NCI-H69 (cell line): Measurements from ENCODE around the gene TEX54.
"Not testable (repeated sequence)": the region's sequence is repeated elsewhere in the genome, so short reads cannot be mapped to it uniquely, and the experiment has no call there.

Experiments
- DNase-seq: peaks from one replicate; lab custom pipeline; 2025; lab: John Stamatoyannopoulos, UW

Gene TEX54

DNA sequence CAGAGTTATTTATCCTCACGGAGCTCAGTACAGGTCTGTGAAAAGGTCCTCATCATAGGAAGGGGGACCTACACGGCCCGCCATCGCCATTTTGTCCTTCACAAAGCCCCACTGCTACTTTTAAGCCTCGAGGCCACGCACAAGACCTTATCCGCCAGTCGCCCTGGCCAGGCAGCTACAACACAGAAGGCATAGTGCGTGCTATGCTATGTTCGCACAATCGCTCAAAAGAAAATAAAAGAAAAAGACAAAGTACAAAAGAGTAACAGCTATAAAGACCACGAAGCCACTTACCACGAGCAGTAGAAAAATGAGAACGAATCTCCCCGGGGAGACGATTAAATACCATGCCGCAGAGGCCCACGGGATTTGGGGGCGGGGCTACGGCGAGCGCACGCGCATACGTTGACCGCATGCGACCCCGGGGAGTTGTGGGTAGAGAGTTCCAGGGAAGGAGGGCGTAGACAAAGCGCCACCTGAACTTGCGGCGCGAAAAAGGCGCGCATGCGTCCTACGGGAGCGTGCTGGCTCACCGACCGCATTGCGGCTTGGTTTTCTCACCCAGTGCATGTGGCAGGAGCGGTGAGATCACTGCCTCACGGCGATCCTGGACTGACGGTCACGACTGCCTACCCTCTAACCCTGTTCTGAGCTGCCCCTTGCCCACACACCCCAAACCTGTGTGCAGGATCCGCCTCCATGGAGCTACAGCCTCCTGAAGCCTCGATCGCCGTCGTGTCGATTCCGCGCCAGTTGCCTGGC is 23.1 kb upstream of the TEX54 start:
- DNase-seq: peak; percentile 99

DNA sequence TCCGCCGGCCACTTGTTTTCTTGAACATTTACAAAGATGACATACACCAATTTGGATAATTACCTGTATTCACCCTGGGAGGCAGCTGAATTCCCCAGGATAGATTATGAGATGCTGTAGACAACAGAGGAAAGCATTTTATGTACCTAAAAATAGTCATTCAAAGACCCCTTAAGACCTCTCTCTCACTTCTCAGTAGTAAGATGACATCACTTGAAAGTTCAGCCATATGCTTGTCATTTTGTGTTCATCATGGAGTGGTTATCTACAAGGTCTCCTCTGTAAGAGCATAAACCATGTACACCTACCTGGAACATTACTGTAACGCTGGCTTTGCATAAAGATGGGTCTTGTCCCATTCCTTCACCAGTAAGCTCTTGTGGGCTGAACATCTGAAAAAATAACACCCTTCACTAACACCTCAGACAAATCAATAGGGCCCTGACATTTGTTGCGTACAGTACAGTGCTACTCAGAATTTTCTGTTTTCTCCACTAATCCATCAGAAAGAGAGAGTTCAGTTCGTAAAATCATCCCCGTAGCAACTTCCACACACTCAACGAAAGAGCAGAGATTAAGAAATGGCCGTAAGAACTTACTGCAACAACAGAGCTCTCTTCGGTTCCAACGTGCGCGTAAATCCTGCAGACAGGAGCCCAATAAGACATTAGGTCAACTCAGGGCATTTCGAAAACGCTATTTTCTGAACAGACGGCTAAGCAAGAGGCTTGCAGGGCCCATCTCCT is 22.4 kb upstream of the TEX54 start:
- peak; percentile 34 for DNase-seq

DNA sequence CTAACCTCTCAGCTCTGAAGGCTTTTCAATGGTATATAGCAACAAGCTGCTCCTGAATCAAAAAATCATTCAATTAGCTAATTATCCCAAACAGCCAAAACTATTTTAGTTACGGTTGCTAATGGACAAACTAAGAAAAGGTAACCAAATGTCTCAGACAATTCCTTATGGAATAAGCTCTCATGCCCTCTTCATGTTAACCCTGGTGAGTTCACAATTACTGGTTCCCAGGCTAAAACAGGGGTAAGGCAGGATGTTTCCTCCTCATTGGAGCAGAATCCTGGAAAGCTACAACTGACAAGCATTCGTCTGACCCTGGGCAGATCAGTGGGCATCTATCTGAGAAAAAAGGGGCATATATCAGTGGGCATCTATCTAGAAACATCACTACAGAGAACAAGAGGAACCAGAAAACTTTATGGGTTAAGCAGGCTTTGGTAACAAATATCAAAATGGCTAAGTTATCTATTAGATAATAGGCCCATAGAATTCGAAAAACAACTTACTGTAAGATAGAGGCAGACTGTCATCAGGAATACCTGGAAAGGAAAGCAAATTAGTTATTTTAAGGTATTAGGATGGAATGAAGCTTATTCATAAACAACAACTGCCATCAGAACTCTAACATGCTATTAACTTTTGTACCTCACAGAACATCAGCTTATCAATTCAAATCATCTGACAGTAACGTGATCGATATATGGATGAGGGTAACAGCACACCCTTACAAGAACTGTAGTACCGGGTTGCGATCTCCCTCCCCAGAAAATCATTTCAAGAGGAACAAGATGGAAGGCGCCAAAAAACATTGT is 21.6 kb upstream of the TEX54 start:
- no peak for DNase-seq

DNA sequence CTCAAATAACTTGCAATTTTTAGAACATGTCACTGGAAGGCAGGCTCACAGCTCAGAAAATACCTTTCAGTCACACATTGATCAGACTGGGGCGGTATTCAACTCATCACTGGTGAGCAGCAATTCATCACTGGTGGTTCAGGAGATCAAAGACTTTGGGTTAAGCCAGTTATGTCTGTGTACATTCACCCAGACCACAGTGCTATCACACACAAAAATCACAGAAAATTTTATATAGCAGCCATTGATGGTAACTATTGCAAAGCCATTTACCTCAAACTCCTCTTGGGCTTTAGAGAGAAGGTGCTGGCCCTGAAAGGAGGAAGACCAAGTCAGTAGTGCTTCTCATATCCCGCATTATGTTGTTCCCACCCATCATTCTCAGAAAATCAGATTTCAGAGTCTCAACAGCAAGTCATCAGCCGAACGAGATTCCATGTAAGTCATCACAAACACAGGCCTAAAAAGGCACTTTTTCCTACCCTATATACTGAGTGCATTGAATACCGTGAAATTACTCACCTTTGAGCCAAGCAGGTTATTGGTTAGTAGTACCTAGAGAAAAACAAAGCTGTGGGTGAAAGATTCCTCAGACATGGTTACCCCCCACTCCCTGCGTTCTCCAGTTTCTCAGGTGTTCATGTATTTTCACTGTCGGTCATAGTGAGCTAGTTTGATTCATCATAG is 20.8 kb upstream of the TEX54 start:
- no peak for DNase-seq

DNA sequence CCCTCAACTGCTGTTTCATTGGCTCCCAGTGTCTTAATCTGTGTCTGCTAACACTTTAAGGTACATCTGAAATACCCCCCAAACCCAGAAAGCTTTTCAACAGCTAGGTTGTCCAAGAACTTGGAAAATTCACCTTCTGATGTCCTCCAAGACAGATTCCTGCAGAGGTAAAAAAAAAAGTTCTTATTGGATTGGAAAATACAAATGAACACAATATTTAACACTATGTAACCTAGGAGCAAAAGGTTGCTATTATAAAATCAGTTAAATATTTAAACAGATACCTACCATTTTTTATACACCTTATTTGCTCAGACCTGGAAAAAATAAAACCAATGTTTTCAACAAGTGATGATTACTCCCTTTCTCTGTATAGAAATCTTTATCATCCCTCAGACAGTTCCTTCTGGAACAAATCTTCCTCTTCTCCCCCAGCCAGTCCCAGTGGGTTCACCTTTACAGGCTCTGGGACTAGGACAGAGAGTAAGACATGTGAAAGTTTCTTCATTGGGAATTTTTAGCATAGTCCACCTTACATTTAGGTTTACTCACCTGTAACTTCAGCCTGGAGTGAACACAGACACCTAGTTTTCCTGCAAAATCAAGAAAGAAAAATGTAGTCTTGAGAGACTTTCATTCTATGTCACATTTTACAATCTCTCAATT is 20.0 kb upstream of the TEX54 start:
- no peak for DNase-seq

DNA sequence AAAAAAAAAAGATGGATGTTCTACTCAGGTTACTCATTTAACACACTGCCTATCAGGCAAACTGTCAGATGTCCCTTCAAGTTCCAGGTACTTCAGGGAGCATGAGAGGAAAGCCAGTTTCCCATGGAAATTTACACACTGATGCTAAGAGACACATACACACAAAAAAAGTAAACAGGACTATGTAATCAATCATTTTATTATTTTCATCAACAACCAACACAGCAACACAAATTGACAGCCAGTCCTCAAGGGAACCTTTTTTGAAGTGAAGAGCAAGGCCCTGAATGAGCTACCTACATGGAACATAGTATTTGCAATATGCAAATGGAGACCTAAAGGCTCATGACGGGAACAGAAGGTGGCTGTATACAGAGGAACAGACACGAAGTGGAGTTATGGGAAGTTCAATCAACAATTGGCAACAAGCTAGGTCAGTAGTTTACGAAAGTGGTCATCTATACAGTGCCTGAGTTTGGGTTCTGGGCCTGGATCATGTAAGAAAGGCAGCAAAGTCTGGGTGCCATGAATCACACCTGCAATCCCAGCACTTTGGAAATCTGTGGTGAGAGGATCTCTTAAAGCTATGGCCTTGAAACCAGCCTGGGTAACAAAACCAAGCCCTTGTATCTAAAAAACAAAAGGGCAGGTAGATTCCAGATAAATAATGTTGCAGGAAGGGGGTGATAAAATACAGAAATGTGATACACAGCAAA is 19.3 kb upstream of the TEX54 start:
- no peak for DNase-seq

DNA sequence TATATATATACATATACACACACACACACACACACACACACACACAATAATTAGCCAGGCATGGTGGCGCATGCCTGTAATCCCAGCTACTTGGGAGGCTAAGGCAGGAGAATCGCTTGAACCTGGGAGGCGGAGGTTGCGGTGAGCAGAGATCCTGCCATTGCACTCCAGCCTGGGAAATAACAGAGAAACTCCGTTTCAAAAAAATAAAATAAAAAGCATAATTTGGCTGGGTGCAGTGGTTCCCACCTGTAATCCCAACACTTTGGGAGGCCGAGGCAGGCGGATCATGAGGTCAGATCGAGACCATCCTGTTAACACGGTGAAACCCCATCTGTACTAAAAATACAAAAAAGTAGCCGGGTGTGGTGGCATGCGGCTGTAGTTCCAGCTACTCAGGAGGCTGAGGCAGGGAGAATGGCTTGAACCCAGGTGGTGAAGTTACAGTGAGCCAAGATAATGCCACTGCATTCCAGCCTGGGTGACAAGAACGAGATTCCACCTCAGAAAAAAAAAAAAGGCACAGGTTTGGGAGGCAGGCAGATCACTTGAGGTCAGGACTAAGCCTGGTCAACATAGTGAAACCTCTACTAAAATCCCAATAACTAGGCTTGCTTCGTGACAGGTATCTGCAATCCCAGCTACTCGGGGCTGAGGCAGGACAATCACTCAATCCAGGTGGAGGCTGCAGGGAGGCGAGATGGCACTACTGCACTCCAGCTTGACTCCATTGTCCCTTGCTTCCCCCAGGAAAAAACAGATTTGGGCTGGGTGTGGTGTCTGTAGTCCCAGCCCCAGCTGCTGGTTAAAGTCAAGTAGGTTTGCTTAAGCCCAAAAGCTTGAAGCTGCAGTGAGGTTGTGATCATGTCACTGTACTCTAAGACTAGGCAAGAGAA is 18.5 kb upstream of the TEX54 start:
- peak; percentile 61 for DNase-seq

DNA sequence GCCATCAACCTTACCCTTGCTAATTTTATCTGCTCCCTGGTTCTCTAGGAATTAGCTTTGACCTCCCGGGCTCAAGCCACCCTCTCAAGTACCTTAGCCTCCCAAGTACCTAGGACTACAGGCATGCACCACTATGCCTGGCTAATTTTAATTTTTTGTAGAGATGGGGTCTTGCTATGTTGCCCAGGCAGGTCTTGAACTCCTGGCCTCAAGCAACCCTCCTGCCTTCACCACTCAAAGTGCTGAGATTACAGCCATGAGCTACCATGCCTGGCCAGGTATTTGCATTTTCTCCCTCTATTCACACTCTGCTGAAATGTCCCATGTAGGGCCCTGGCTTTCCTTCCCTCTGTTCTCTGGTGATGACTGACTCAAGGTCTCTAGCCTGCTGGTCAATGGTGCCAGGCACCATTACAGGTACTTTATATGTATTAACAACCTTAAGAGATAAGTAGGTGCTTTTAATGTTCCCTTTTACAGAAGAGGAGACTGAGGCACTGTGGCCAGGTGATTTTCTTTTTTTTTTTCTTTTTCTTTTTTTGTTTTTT is 15.2 kb upstream of the TEX54 start:
- no peak for DNase-seq

DNA sequence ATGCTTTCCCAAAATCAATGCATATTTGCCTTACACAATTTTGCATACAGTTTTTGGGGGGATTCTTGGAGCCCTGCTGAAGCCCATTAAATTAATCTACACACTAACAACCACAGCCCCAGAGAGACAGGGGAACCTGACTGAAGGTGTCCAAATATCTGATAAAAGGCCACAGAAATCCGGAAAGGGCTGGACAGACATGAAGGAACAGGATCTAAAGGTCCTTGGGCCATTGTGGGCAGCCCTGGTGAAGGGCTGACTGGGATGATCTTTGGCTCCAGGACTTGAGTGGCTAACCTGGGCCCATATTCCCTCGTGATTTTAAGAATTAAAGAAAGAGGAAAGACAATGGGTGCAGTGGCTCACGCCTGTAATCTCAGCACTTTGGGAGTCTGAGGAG is 13.5 kb upstream of the TEX54 start:
- no peak for DNase-seq

DNA sequence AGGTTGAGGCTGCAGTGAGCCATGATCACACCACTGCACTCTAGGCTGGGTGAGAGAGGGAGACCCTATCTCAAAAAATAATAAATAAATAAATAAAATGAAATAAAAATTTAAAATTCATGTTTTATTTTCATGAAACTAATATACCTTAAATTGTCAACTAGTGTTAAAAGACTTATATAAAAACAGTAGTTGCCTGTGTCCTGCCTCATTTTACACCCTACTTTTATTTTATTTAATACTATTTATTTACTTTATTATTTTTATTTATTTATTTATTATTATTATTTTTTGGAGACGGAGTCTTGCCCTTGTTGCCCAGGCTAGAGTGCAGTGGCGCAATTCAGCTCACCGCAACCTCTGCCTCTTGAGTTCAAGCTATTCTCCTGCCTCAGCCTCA is 11.5 kb upstream of the TEX54 start:
- no peak for DNase-seq

DNA sequence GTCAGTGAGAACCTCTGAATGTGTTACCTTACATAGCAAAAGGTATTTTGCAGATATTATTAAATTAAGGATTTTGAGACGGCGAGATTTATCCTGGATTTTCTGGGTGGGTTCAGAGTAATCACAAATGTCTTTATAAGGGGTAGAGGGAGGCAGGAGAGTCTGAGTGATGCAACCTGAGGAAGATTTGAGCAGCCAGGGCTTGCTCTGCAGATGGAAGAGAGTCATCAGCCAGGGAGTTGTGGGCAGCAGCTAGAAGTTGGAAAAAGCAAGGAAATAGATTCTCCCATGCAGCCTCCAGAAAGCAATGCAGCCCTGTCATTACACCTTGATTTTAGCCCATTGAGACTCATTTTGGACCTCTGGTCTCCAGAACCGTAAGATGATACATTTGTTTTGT is 10.8 kb upstream of the TEX54 start:
- no peak for DNase-seq

DNA sequence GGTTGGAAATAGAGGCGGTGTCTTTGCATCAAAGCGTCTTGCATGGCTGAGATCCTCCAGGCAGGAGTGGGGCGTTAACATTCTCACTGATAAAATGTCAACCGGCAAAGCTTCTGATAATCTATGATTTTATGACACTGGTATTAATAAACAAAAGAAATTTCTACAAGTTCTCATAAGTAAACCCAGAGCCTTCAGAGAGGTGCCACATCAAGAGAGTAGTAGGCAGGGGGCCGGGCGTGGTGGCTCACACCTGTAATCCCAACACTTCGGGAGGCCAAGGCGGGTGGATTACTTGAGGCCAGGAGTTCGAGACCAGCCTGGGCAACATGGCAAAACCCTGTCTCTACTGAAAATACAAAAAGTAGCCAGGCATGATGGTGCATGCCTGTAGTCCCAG is 10.2 kb upstream of the TEX54 start:
- DNase-seq: not testable (repeated sequence)

DNA sequence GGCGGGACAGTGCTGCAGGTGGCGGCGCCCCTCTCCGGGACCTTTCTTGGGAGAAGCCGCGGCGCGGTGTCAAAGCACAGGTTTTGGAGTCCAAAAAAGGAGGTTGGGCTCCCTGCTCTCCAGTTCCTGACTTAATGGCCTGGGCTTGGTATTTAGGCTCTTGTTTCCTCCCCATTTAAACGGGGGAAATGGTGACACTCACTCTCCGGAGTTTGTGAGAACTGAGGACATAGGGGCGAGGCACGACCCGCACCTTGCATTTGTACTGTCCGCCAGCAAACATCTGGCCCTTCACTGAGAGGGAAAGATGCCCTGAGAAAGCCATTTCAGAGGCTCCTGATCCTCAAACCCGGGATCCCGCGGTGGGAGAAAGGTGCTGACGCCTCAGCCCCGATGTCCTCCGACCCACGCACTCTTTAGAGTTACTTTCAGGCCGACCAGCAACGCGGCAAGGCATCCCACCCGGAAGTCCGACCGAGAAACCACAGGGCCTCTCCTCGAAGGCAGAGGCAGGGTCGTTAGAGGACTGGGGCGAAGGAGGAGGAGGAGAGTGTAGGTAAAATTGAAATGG is 9.6 kb upstream of the TEX54 start:
- peak; percentile 64 for DNase-seq

DNA sequence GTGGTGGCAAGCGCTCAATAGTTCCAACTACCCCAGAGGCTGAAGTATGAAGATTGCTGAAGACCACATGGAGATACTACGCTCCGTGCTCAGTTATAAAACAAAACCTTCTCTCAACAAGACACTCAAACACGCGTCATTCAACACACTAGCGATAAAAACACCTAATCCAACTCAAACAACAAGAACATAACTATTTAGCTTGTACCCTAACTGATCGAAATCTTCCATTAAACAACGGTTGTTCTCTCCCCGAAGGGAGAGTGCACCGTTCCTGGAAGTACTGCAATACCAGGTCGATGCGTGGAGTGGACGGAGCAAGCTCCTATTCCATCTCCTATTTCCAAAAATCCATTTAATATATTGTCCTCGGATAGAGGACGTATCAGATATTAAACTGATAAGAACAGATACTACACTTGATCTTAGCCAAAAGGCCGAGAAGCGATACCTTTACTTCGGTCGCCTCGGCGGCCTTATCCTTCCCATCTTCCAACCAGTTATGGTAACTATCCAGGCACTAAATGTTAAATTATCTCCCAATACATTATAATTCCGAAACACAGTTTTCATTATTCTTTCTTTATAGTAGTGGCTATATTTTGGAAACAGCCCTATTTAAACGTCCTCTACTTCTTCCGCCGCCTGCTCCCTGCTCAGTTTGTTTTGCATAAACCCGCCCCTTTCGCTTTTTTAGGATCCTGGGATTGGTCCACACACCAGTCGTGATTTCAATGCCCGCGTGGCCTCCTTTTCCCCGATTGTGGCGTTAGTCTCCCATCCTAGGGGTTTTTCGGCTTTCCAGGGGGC is 8.9 kb upstream of the TEX54 start:
- DNase-seq: peak; percentile 99

DNA sequence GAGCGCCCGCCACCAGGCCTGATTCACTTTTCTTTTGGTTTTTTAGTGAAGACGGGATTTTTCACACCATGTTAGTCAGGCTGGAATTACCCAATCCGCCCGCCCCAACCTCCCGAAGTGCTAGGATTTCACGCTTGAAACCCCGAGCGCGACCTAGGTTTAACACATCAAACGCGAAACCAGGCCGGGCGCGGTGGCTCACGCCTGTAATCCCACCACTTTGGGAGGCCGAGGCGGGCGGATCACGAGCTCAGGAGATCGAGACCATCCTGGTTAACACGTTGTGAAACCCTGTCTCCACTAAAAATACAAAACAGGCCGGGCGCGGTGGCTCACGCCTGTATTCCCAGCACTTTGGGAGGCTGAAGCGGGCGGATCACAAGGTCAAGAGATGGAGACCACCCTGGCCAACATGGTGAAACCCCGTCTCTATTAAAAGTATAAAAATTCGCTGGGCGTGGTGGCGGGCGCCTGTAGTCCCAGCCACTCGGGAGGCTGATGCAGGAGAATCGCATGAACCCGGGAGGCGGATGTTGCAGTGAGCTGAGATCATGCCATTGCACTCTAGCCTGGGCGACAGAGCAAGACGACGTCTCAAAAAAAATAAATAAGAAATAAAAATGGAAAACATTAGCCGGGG is 8.2 kb upstream of the TEX54 start:
- DNase-seq: peak; percentile 87

DNA sequence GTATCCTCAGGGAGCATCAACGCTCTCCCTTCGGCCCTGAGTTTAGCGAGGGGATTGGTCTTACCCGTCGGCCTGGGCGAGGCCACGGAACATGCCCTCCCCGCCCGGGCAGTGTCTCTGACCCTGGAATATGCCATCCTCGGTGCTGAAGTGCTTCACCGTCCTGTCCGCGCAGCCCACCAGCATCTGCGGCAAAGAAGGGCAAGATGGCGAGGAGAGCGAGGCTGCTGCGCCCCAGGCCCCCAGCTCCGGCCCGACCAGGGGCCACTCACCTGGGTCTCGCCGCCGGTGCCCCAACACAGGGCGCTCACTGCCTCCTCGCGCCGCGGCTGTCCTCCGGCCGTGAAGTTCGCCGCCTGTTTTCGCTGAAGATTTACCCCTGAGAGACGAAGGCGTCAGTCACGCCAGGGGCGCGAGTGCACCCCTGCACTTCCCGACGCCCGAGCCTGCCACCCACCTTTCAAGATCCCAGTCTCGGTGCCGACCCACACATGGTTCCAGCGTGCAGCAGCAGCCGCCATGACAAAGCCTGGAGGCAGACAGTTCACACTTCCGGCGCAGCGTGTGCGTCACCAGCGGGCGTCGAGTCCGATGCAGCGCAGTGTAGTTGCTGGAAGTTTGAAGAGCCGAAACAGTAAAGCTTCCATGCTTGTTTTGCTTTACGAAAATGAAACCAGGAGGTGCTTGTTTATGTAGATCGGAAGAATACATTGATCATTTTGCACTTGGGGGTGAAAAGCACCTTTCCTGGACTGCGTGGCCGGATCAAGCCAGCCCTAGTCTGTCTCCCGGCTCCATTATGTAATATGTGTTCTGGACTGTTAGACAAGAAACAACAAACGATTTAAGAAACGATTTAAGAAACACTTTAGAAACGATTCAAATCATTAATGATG is 6.7 kb upstream of the TEX54 start, which contains the start of gene WDR74:
Gene WDR74 (minus strand): TSS at position 541 of the 896 bp plus-strand sequence. CDS start 20 bp downstream, at position 521.
- DNase-seq: peak; percentile 94

DNA sequence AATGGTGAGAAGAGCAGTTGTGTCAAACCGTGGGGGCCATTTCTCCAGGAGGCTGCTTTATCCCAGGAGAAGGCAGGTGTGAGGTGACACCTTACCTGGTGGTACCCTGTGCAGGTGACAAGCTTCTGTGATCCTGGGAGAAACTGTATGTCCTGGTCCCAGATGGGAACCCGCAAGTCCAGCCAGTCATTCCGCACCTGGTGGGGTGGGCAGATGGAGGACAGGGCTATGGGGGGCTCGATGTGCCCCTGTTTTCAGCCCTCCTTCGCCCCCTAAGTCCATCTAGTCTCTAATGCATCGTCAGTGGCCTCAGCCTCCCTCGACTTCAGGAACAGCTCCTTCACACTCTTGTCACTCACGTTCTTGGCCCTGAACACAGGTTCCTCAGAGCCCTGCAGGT is 2.7 kb upstream of the TEX54 start:
- DNase-seq: no peak
